ENCODE data around the gene SPARCL1.
"Not testable (repeated sequence)": the region's sequence is repeated elsewhere in the genome, so short reads cannot be mapped to it uniquely, and the experiment has no call there.

SPARCL1 gene

DNA sequence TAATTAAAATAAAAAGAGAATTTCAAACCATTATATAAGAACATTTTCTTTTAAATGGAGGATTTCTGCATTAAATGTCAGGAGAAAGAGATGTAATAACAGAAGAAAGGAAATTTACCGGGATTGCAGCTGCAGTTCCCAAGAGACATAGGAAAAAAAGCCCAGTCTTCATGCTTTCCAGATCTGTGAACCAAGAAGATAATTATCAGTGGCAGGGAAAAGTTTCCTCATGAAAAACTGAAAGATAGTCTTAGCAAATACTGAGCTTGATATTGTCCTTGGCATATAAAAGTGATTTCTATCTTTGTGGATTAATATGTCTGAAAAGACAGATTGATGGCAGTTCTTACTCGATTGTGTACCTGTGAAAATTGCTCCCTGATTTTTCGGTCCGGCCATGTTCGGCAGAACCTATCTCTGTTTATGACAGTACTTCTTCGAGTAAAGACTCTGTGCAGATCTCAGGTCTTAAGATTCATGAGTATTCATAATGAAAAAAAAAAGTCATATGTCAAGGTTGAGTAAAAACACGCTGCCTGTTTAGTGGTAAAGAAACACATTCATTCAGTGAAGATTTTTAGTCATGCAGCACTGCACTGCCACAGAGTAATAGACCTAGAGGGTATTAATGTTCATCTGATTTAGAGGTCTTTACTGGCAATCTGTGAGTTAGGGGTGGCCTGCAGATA, 29.6 kb downstream of the SPARCL1 start:
- no peak for DNase-seq

DNA sequence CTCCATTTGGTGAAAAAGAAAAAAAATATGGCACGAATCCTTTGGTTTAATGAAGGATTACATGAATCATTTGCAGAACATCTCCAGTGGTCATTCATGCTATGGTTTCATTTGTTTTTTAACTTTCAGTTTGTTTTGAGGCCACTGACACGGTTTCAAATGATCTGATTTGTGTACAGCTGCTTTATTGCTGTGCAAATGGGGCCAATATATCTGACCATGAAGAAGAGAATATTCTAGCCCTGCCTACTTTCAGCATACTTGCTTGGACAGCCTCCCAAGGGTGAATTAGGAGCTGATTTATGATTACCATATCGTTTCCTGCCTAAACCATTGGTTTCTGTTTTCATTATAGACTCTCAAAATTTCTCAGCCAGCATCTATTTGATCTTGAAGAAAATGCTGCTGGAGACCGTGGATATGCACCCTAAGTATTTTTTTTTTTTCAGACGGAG, 30.7 kb downstream of the SPARCL1 start:
- DNase-seq, result no peak

DNA sequence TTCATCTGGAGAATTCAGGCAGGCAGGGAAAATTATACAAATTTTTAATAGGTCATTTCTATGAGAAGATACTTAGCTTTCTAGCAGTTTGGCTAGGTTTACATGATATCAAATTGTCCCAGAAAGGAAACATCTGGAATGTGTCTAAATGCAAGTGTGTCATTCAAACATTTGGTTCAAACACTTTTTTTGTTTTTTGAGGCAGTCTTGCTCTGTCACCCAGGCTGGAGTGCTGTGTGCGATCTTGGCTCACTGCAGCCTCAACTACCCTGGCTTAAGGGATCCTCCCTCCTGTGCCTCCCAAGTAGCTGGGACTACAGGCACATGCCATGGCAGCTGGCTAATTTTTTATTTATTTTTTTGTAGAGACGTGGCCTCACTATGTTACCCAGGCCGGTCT, 31.6 kb downstream of the SPARCL1 start:
- DNase-seq, result no peak

DNA sequence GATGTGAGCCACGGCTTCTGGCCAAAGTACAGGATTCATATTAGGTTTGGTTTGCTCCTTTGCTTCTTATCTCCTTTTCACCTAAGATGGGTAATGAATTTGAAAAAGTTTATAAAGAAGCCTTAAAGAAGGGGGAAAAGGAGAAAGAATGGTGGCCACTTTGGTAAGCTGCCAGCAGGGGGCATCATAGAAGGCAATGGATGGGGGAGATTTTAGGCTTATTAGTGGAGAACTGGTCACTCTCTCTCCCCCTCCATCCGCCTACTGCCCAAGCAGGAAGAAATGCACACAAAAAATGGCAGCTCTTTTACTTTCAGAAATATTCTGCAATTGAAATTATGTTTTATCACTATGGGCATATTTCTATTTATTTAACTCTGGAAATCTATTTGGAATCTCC, 32.0 kb downstream of the SPARCL1 start:
- peak; percentile 32 to 45 for DNase-seq

DNA sequence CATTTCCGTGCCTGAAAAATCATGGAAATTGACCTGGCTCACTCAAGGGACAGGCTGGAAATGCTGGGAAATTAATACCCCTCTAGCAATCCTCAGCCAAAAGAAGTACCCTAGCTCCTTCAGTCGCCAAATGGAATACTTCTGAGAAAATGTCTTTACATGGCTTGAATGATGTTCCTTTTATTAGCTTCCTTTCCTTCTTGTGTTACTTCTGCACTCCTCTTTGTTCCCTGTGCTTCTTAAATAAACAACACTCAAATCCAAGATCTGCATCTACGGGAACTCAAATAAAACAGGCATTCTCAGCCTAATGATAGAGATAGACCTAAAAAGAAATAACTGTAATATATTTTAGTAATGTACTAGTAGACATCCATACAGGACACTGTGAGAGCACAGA, 36.1 kb downstream of the SPARCL1 start:
- no peak for DNase-seq

DNA sequence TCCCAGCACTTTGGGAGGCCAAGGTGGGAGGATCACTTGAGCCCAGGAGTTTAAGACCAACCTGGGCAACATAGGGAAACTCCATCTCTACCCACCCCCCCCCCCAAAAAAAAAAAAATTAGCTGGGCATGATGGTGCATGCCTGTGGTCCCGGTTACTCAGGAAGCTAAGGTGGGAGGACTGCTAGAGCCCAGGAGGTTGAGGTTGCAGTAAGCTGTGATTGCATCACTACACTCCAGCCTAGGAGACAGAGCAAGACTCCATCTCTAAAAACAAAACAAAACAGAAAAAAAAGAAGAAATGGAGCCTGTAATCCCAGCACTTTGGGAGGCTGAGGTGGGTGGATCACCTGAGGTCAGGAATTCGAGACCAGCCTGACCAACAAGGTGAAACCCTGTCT, 37.3 kb downstream of the SPARCL1 start:
- DNase-seq, result not testable (repeated sequence)

DNA sequence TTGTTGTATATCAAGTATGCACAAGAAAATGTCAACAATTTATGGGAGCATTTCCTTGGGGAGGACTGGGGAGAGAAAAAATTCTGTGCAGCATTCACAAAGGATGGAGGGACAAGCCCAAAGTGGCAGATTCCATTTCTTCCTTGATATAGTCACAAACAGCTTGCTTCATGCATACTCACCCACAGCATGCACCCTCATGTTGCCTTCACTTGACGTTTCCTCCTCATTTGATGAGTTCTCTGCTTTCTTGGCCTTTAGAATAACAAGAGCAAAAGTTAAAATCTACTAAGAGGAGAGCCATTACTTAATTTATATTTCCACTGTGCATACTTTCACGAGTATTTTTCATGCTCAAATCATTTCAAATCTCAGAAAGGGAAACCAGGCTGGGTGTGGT, 37.7 kb downstream of the SPARCL1 start:
- no peak for DNase-seq

DNA sequence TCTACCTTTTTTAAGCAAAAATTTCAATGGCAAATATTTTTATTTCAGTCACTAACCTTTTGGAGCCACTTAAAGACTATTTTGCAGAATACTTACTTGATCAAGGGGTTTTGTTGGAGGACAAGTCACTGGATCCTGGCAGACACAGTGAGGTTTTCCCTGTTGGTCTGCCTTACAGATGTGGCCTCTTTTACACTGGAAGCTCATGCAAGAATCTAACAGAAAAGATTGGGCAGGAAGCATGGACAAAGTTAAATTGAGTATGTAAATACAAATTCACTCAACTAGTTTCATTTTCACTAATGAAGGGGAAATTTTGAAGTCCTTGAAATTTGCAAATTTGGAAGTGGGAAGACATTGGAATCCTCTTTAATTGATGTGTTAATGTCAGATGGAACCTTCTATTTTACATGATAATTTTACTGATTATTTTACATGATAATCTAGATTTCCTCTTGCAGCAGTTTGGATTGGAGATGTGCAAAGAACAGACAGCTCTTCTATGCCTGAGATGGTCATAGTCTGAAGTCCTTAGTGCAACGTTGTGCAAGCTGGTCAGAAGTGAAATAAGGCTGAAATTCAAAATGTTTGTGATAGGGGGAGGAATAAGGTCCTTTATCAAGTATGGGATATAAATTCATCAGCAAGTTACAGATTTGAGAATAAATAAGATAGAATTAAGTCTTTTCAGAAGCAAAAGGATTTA, 38.4 kb downstream of the SPARCL1 start:
- no peak for DNase-seq

DNA sequence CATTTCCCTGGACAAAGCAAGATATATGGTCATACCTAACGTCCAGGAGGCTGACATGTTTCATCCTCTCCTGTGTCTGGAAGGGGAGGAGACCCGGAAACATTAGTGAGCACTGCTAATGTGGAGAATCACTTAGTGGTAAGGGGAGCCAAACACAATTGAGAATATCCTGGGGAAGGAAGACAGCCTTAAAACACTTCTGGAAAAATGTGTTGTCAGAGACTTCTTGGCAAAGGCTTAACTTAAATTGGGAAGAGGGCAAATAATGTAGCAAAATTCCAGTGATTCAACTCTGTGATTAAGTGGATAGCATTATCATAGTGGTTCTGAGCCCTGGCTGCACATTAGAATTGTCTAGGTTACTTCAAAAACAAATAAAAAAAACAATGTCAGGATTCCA, 39.5 kb downstream of the SPARCL1 start:
- DNase-seq, result no peak

DNA sequence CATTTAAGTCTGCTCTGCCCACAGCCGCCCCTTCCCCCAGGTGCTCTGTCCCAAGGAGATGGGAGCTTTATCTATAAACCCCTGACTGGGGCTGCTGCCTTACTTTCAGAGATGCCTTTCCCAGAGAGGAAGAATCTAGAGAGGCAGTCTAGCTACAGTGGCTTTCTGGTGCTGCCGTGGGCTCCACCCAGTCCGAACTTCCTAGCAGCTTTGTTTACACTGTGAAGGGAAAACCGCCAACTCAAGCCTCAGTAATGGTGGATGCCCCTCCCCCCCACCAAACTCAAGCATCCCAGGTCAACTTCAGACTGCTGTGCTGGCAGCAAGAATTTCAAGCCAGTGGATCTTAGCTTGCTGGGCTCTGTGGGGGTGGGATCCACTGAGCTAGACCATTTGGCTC, 40.5 kb downstream of the SPARCL1 start:
- DNase-seq, result not testable (repeated sequence)

DNA sequence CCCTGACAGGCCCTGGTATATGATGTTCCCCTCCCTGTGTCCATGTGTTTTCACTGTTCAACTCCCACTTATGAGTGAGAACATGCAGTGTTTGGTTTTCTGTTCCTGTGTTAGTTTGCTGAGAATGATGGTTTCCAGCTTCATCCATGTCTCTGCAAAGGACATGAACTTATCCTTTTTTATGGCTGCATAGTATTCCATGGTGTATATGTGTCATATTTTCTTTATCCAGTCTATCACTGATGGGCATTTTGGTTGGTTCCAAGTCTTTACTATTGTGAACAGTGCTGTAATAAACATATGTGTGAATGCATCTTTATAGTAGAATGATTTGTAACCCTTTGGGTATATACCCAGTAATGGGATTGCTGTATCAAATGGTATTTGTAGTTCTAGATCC, 45.9 kb downstream of the SPARCL1 start:
- not testable (repeated sequence) for DNase-seq

DNA sequence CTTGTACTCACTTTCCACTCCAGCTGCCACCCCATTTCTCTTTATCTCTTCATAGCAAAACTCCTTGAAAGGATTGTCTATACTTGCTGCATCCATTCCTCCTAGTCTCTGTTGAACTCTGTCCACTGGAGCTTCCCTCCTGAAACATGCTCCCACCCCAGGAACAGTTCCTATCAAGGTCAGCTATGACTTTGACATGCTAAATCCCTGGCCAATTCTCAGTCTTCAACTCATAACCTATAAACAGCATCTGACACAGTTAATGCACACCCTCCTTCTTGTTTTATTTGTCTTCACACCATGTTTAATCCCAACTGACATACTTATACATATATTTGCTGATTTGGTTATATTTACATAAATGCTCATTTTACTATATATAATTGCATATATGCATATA, 47.8 kb downstream of the SPARCL1 start:
- no peak for DNase-seq

DNA sequence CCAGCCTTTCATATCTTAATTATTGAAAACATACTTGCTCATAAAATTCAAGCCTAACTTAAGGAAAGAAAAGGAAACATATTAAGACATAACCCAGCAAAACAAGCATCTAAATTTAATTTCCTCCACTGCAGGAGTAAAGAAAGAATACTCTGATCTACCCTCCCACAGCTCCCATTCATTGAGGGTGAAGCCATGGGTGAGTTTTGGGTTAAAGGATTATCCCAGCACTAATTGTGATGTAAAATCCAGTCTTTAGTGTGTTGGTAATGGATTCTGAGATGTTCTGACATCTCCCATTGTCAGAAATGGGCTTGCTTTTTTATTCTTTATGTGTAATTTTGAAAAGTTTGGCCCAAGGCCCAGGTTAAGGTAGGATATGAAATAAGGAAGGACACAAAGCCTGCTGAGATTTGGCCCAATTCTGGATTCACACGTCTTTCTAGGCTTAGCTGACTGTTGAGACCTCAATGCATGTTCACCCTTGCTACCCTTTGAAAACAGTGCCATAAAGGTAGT, 50.4 kb downstream of the SPARCL1 start:
- DNase-seq, result no peak

DNA sequence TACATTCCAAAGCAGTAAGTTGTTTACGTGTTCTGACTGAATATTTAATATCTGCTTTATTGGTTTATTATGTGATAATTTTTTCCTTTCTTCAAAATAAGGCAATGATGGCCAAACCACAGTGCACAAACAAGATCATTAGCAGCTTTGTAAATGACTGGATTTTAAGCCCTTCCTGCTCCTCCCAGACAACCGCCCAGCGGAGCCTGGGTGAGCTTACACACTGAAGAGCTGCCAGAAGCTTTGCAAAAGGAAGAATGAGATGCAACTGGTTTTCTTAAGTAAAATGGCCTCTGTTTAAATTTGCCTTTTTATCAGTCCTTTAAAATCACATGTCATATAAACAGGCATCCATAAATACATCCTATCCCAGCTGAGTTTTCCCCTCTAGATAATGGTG, 52.2 kb downstream of the SPARCL1 start:
- no peak for DNase-seq

DNA sequence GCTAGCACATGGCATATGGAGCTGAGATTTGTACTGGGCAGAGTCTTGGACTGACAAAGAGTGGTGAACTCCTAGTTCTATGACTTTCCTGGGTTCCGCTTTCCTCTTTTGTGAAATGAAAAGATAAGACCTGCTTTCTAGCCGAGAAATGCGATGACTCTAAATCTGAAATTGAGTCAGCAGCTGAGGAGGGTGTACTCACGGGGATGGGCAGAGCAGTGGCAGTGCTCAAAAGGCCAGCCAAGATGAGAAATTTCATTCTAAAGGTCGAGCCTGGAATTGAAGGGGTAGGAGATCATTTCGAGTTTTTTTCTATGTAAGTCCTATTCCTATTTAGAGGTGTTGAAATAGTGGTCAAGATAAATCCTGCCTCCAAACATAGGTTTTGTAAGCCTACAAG, 59.8 kb downstream of the SPARCL1 start:
- no peak for DNase-seq

DNA sequence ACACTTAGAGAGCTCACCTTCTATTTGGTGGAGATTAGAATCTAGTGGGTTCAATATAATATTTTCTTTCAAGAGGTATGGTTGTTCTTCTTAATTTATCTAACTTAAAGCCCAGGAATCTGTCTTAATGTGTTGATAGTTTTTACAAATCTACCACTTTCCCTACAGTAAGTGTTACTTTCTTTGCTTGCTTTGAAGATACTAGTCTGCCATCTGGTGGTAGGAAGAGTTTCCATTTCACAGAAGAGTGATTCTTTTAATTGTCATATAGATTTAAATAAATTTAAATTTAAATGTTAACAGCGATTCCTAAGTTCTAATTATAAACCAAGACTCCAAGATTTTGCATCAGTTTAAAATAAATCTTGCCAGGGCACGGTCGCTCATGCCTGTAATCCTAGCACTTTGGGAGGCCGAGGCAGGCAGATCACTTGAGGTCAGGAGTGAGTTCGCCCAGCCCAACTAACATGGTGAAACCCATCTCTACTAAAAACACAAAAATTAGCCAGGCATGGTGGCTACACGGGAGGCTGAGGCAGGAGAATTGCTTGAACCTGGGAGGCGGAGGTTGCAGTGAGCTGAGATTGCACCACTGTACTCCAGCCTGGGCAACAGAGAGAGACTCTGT, 63.3 kb downstream of the SPARCL1 start:
- DNase-seq, result no peak

DNA sequence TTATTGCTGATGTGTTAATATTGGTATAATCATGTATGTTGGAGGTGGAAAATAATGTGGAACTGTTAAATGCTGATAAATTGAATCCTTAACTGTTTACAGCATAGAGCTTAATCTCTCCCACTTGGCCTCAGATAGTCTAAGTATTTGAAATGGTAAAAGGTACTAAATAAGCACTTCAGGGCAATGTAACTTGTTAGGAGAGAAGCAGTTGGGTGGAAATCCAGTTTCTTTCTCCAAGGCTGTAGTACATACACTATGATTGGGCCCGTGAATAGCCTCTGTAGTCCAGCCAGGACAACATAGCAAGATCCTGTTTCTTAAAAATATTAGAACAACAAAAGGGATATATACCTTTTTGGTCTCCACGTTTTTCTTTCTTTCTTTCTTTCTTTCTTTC, 67.1 kb downstream of the SPARCL1 start:
- no peak for DNase-seq

DNA sequence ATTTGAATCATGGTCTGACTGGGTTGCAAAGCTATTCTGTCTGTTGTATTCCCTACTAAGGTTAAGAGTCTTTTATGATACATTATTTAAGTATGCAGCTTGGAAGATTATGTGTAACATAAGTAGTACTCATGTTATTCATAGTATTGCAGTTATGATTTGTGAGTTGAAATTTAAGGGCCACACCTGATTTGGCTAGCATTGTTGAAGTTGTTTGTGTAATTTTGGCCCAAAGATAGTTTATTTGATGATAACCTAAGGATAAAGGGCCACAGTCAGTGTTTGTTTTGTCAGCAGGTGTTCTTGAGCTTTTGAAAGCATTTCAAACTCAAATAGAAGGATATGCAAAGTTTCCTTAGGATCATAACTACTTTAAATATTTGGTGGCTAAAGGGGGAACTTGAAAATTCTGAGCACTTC, 67.9 kb downstream of the SPARCL1 start:
- no peak for DNase-seq

DNA sequence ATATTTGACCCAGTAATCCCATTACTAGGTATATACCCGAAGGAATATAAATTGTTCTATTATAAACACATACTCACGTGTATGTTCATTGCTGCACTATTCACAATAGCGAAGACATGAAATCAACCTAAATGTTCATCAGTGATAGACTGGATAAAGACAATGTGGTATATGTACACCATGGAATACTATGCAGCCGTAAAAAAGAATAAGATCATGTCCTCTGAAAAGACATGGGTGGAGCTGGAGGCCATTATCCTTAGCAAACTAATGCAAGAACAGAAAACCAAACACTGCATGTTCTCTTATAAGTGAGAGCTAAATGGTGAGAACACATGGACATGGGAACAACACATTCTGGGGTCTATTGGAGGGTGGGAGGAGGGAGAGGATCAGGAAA, 70.3 kb downstream of the SPARCL1 start:
- no peak for DNase-seq

DNA sequence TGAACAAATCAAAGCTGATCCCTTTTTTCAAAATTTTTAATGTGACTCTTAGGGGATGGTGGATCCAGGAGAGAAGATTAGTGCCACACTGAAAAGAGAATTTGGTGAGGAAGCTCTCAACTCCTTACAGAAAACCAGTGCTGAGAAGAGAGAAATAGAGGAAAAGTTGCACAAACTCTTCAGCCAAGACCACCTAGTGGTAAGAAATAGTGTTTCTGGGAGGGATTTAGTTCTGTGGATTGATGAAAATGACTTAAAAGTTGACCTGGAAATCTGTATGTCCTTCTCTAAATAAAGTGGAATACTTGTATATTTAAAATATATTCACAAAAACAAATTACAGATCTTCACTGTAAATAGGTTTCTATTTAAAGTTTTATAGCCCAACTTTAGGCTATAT, 77.6 kb downstream of the SPARCL1 start:
- DNase-seq, result no peak

DNA sequence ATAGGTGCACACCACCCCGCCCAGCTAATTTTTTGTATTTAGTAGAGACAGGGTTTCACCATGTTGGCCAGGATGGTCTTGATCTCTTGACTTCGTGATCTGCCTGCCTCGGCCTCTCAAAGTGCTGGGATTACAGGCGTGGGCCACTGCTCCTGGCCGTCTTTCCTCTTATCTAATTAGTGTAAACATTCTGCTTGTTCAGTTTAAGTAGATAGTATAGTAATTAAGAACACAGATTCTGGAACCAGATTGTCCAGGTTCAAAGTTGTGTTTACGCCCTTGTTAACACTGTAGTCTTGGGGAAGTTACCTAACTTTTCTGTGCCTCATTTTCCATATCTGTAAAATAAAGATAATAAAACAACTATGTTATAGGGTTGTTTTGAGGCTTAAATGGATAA, 82.8 kb downstream of the SPARCL1 start:
- not testable (repeated sequence) for DNase-seq

DNA sequence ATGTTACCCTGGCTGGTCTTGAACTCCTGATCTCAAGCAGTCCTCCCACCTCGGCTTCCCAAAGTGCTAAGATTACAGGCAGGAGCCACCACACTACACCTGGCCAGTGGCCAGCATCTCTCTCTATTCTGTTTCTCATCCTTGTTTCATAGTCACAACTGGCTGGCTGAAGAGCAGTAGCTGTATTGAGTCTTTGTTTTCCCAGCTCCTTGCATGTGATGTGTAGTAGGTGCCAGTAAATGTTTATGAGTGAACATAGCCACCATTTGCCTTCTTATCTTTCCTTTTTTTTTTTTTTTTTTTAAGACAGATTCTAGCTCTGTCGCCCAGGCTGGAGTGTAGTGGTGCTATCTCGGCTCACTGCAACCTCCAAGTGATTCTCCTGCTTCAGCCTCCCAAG, 83.2 kb downstream of the SPARCL1 start:
- no peak for DNase-seq

DNA sequence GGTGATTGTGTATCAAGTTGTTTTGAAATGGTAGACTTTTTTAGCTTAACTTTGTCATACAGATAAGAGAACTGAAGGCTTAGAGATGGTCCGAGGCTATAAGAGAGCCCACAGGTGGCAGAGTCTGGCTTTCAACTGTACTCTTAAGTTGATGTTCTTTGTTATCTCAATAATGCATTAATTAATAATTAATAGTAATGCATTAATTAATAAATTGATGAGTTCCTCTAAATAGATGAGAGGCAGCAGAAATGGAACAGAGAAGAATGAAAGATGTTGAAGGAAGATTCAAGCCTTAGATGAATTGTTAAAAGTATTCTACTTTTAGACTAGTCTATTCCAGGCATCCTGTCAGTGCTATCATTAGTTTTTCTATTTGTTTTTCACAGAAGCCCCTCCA, 84.4 kb downstream of the SPARCL1 start:
- DNase-seq, result no peak

DNA sequence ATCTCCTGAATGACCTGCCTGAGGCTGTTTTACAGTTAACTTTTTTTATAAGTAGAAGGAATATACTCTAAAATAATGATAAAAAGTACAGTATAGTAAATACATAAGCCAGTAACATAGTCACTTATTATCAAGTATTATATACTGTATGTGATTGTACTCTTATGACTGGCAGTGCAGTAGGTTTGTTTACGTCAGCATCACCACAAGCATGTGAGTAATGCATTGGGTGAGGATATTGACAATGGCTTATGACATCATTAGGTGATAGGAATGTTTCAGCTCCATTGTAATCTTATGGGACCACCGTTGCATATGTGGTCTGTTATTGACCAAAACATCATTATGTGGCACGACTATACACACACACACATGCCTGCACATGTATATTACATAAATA, 86.3 kb downstream of the SPARCL1 start:
- DNase-seq, result no peak
